ENCODE data around the gene GDAP2.
"Not testable (repeated sequence)": the region's sequence is repeated elsewhere in the genome, so short reads cannot be mapped to it uniquely, and the experiment has no call there.

GDAP2 gene

DNA sequence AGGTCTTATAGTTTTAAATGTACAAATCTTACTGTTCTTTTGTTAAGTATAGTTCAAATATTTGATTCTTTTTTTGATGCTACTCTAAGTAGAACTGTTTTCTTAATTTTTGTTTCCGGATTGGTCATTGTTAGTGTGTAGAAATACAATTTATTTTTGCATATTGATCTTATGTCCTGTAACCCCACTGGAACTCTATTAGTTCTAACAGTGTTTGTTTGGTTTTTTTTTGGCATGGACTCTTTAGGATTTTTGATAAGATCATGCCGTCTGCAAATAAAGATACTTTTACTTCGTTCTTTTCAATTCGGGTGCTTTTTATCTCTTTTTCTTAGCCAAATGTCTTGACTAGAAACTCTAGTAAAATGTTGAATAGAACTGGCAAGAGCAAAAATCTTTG, 26.5 kb downstream of the GDAP2 start:
- no peak for FAIRE-seq
- no peak for DNase-seq (ENCODE audit: insufficient read length, low spot score)

DNA sequence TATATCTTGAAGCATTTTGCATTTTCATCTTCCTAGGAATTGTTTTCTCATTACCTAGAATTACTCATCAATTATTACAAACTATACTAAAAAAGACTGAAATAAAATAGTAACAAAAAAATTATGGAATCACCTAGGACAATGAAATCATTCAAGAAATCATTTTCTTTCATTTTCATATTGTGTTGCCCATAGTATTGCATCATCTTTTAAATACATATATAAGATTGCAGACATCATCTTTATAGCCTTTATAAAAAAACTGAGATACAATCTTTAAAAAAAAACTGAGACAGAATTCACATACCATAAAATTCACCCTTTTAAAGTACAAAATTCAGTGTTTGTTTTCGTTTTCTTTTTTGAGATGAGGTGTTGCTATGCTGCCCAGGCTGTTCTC, 29.6 kb downstream of the GDAP2 start:
- FAIRE-seq = no peak

DNA sequence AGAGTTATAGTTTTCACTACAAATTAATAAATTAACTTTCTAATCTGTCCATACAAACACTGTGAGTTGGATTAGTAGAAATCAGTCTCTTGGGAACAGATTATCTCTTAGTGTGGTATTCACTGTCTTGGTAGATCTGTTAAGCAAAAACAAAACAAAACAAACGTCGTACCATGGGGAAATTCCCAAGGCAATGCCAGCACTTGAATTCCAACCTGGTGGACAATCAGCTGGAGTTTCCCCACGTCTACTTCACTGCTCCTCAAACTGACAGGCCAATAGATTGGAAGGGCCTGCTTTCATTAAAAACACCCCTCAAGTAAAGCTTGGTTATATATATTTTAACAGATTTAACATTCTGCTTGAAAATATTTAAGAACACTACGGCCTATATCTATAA, 31.9 kb downstream of the GDAP2 start:
- FAIRE-seq = no peak
- DNase-seq (ENCODE audit: insufficient read length, low spot score) = no peak

More for the DNA sequence above, 29.6 kb downstream of the GDAP2 start:
- DNase-seq (ENCODE audit: insufficient read length, low spot score) = no peak

- FAIRE-seq (no peak), DNase-seq (ENCODE audit: insufficient read length, low spot score) (peak; percentile 25)
These were observed 33.8 kb downstream of the GDAP2 start for GRCh38 chr1:117895482-117896114.

GRCh38 chr1:117894078-117894477, 35.3 kb downstream of the GDAP2 start:
- no peak for FAIRE-seq
- DNase-seq (ENCODE audit: insufficient read length, low spot score) = no peak

DNA sequence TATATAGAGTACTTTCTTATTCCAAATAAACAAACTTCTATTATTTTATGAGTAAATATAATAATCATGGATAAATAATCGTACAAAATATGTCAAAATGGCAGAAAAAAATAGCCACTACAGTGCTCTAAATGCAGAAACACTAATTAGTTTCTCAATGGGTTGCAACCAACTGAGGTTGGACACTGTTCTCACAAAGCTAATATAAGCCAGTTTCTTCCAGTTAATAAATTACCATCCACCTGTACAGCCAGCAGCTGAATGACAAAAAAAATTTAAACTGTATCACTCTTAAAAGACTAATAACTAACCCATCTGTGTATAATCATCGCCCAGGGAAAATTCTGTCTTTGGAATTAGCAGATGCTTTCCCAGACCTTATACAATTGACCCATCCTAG, 36.9 kb downstream of the GDAP2 start:
- FAIRE-seq (no peak), DNase-seq (ENCODE audit: insufficient read length, low spot score) (no peak)

GRCh38 chr1:117890452-117890851, 39.0 kb downstream of the GDAP2 start:
- DNase-seq (ENCODE audit: insufficient read length, low spot score) (no peak), FAIRE-seq (no peak)

DNA sequence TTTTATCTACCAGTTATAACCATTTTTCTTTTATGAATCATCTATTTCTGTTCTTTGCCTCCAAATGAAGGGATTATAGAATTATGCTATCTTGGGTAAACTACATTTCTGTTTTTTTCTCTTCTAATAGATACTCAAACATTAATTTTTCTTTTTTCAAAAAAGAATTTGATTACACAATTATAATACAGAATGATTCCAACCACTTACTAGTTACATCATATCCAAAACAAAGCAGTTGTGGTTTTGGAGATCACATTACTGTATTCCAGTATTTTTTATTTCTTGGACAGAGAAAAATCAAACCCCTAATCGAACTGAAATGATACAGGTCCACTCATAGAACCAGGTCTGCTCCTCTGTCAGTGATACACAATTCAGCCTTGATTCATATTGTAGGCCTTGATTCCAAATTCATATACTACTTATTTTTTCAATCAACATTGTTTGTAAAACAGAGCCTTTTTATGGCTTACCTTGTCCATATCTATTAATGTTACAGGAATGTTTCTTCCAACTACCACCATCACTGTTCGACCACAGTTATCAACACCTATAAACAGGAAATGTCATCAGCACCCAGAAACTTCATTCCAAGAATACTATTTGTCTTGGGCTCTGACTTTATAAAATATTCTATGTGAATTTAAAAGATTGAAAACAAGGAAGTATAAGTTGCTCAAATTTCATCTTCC, 43.2 kb downstream of the GDAP2 start:
- DNase-seq (ENCODE audit: insufficient read length, low spot score) (no peak), FAIRE-seq (no peak)

DNA sequence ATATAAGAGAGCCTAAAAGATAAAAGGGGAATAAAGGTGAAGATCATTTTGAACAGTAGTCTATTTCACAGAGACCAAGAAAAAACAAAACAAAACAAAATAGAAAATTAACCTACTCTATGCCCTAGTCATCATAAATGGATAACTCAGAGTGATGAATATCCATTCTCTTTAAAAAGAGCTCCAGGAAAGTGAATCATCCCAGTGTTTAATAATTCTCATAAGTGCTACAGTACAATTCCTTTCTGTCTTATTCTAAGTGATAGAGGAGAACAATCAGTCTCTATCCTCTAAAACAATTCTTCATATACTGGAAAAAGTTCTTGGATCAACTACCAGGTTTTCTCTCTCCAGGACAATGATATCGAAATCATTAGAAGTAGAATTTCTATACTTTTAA, 45.8 kb downstream of the GDAP2 start:
- FAIRE-seq = no peak
- DNase-seq (ENCODE audit: insufficient read length, low spot score) = no peak

DNA sequence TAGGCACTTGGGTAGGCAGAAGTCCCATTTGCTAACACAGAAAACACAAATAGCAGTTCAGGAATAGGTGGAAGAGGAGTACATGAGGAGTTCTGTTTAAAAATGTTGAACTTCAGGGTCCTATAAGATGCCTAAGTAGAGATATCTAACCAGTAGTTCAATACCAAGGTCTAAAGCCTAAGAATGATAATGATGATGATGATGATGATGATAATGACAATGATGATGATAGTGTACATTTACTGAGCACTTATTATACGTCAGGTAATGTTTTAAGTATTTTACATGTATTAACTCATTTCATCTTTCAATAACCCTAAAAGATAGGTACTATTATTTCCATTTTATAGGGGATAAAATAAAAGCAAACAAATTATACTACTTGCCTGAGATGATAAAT, 50.1 kb downstream of the GDAP2 start:
- FAIRE-seq = no peak
- DNase-seq (ENCODE audit: insufficient read length, low spot score) = no peak

DNA sequence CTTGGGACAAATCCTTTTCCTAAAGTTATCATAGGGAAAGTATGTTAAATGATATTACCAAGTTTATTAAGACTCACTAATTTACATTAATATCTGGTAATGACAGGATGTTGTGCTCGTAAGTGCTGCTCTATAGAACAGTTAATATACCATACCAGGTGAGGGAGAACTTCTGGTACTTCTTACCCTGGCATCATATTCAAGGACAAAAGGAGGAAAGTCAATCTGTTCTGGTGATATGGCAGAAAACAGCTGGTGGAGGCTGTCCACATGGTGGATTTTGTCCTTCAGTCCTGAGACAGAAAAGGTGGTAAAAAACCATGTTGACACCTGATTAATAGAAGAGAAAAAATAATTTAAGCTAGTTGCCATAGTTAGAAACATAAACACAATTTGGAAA, 51.6 kb downstream of the GDAP2 start:
- no peak for DNase-seq (ENCODE audit: insufficient read length, low spot score)

GRCh38 chr1:117871013-117871412, 58.4 kb downstream of the GDAP2 start:
- FAIRE-seq = no peak
- no peak for DNase-seq (ENCODE audit: insufficient read length, low spot score)

More for the DNA sequence above, 51.6 kb downstream of the GDAP2 start:
- no peak for FAIRE-seq

GRCh38 chr1:117861694-117862093, 67.7 kb downstream of the GDAP2 start:
- DNase-seq (ENCODE audit: insufficient read length, low spot score) (no peak), FAIRE-seq (no peak)

- no peak for DNase-seq (ENCODE audit: insufficient read length, low spot score)
These were observed 68.4 kb downstream of the GDAP2 start for GRCh38 chr1:117860896-117861610.

GRCh38 chr1:117859901-117860300, 69.5 kb downstream of the GDAP2 start:
- FAIRE-seq (no peak), DNase-seq (ENCODE audit: insufficient read length, low spot score) (no peak)

More at GRCh38 chr1:117860896-117861610, 68.4 kb downstream of the GDAP2 start:
- no peak for FAIRE-seq

- DNase-seq (ENCODE audit: insufficient read length, low spot score) (peak; percentile 0), FAIRE-seq (no peak)
These were observed 72.0 kb downstream of the GDAP2 start for GRCh38 chr1:117857418-117857817.

DNA sequence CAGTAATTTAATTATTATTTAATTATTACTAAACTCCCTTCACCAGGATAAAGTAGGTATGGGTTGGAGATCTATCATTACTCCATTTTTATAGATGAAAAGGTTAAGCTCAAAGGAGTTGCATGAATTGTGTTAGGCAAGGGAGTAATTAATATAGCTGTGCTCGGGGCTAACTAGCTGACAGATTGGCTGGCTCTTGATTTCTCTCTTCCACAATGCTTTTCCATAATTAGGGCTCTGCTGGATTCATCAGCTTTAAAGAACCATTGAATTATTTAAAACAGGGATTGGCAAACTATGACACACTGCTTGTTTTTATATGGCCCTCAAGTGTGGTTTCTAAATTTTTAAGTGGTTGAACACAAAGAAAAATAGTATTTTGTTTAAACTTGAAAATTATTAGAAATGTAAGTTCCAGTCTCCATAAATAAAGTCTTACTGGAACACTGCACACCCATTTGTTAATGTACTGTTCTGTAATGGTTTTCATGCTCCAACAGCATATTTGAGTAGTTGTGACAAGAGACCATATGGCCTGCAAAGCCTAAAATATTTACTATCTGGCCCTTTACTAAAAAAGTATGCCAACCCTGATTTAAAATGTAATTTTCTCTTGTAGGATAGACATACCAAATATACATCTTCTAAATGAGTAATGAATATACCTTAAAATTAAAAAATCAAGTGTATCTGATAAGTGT, 76.4 kb downstream of the GDAP2 start:
- FAIRE-seq (no peak), DNase-seq (ENCODE audit: insufficient read length, low spot score) (no peak)

DNA sequence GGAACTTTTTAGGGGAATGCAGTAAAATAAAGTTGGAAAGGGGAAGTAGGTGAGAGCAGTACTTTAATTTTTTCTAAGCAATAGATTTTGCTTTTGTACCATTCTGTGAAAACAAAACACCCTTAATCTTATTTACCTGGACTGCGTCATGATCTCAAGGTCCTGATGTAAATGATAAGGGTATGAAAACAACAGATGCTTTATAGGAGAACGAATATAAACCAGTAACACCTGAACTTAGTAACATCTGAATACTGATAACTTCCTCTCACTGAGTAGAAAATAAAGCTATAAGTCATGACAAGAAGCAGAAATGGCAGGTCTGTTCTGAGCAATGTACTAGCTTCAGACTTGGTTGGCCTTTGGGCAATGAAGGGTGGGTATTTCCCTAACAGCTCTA, 77.7 kb downstream of the GDAP2 start:
- FAIRE-seq = no peak
- DNase-seq (ENCODE audit: insufficient read length, low spot score) = no peak

DNA sequence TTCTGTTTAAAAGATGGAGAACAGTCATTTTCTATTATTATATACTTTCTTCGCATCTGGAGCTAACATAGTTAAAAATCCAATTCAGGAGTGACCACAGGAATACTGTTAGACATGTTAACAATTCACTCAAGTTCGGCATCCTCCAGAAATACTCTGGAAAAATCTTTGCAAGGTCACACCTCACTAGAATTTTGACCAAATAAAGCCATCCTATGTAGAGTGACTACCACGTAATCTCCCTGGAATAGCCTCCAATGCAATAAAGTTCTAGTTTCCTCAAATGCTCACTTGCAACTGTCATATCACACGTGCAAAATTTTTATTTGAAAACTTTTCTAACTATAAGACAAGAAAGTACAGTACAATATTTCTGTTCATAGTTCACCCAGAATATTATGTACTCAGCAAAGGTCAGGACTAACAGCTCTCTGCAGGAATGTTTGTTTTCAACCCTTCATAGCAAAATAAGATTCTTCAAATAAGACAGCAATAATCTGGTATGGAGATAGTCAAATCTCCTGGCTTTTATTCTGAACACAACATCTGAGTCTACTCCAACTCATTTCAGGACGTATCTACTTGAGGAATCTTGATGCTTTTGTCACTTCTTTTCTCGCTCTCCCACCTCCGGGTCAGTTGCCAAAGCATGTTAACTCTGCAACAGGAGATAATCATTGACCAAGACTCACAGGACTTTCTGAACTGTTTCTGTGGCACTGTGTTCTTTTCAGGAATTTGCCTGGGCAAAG, 82.6 kb downstream of the GDAP2 start:
- DNase-seq (ENCODE audit: insufficient read length, low spot score) = no peak
- no peak for FAIRE-seq

DNA sequence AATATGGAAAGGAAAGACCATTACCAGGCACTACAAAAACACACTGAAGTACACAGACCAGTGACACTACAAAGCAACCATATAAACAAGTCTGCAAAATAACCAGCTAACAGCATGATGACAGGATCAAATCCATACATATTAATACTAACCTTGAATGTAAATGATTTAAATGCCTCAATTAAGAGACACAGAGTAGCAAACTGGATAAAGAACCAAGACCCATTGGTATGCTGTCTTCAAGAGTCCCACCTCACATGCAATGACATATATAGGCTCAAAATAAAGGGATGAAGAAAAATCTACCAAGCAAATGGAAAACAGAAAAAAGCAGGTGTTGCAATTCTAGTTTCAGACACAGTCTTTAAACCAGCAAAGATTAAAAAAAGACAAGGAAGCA, 84.9 kb downstream of the GDAP2 start:
- not testable (repeated sequence) for FAIRE-seq; DNase-seq (ENCODE audit: insufficient read length, low spot score)

GRCh38 chr1:117843791-117844190, 85.6 kb downstream of the GDAP2 start:
- FAIRE-seq (no peak), DNase-seq (ENCODE audit: insufficient read length, low spot score) (no peak)
